Left colon (tissue), 2 donors: ENCODE measurements around the gene SAMD8. TPM values are rescaled to one million over a fixed set of nuclear protein-coding genes. Genes with fewer than 3 reads are reported as not detected.
"Not testable (repeated sequence)": the region's sequence is repeated elsewhere in the genome, so short reads cannot be mapped to it uniquely, and the experiment has no call there.

Experiments
- ATAC-seq: fragments of 200-7000 bp; cut with Tn5 transposase; one replicate; pipeline ENCODE4 v1.9.1; 2020; ENCODE audit warnings: mild to moderate bottlenecking, moderate library complexity
- DNase-seq, 2 donors: peaks; one replicate each; pipeline ENCODE4 v3.0.0-alpha.2; 2020
- intact Hi-C, 2 donors: fragments of 100-400 bp; cut with DNase I in 1 of 2; cut with micrococcal nuclease in 1 of 2; formaldehyde crosslinking; loops; one replicate each; pipeline versions ENCODE4 v1.11.2 to v1.14.0; 2022; cut with DNase I, micrococcal nuclease
- total RNA-seq, 2 donors: library from RNA; stranded (reverse); fragmentation: NEBNext Ultra II Directional; extraction: Animal tissue kit (Norgen Biotek cat#: 25700); gene quantifications; one replicate each; pipeline ENCODE4 v1.2.1, GENCODE V29; 2021
- donor health status: DM: no; HTN: no; CAD: no.
- donor health status: DM: yes; HTN: yes; CAD: no.

The SAMD8 gene
- total RNA-seq, 2 donors from 2014 or later: 12.0 to 20.3 TPM

DNA sequence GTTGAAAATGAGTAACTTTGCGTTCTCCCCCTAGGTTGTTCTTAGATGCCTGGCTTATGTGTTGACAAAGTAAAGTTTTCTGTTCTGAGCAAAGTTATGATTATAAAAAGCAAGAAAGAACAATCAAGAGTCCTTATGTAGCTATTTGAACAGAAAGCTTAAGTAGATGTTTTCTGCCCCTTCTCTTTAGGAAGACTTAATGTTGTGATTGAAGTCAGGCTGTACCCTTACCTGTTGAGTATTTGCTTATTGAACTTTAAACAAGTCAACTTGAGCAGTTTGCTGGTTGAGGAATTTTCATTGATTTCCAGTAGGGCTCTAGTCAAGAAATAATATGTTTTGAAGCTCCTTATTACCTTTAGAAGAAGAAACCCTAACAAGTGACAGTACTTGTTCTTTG lies 65.3 kb downstream of the SAMD8 start:
- intact Hi-C loops: no loop called here
- ATAC-seq (no peak), DNase-seq (no peak)

DNA sequence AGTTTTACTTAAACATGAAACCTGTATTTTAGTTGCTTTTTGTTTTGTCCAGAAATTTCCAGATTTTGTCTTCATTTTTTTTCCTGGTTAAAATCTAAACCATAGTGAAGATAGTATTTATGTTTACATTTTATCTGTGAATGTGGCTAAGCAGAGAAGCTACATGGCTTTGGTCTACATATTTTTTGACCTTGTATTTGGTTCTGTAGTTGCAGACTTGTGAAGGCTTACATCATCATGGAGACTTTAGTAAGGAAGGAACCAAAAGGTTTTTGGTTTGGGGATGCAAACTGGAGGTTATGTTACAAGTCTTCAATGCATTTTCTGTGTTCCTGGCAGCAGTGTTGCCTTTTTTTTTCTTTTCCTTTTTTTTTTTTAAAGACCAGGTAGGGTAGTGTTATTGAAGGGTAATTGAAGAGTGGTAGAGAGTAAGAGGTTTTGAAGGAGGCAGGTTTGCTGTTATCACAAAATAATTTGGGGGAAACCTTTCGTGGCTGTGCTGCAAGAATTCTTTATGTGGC lies 68.3 kb downstream of the SAMD8 start:
- DNase-seq (no peak), ATAC-seq (no peak)
- intact Hi-C loops: loop anchor here in 1 of 2 donors (10.0 kb wide), 1 partner anchor 55 kb away; the partner anchor contains the start of gene COMTD1

DNA sequence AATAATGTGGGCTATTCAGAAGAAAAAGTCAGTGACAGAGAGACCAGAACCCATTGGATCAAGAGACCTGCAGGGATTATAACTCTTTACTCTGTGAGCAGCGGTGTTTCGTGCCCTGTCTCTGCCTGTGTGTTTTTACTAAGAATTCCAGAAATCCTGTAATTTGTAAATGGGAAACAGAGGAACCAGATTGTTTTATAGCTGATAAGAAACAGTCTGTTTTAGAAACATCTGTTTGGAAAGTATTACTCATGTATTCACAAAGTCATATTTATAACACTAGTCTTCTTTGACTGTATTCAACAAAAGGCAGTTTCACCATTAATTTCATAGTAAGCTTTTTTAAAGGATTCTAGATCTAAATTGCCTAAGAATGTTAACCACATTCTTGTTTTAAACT lies 69.1 kb downstream of the SAMD8 start:
- intact Hi-C loops: loop anchor here in 1 of 2 donors (10.0 kb wide), 1 partner anchor 54 kb away; the partner anchor contains the start of gene COMTD1
- ATAC-seq: no peak
- DNase-seq: no peak

DNA sequence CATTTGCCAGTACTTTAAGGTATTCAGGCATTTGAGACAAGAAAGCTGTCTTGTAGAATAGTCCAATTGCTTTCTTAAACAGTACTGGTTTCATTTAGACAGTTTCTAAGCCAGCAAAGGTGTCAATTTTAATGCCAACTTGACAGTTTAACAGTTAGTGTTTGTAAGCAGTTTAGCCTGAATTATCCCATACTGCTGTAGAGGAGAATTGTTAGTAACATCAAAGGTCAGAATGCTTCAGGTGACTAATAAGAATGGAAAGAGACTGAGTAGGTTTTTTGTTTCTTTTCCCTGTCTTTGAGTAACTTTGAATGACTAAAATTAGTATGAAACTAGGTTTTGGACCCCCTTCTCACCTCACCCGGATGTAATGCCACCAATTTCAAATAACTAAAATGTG lies 69.6 kb downstream of the SAMD8 start:
- DNase-seq: no peak
- peak; percentile 70 for ATAC-seq
- intact Hi-C loops: loop anchor here in 1 of 2 donors (10.0 kb wide), 1 partner anchor 54 kb away; the partner anchor contains the start of gene COMTD1

DNA sequence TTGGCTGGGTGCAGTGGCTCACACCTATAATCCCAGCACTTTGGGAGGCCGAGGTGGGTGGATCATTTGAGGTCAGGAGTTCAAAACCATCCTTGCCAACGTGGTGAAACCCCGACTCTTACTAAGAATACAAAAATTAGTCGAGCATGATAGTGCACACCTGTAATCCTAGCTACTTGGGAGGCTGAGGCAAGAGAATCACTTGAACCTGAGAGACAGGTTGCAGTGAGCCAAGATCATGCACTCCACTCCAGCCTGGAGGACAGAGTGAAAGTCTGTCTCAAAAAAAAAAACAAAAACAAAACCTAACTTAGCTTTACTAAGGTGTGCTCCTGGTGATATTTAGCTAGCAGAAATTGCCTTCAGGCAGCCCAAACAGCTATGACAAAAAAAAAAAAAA lies 74.9 kb downstream of the SAMD8 start:
- DNase-seq: no peak
- intact Hi-C loops: loop anchor here in 1 of 2 donors (10.0 kb wide), 1 partner anchor 48 kb away; the partner anchor contains the start of gene COMTD1
- peak; percentile 9 for ATAC-seq

DNA sequence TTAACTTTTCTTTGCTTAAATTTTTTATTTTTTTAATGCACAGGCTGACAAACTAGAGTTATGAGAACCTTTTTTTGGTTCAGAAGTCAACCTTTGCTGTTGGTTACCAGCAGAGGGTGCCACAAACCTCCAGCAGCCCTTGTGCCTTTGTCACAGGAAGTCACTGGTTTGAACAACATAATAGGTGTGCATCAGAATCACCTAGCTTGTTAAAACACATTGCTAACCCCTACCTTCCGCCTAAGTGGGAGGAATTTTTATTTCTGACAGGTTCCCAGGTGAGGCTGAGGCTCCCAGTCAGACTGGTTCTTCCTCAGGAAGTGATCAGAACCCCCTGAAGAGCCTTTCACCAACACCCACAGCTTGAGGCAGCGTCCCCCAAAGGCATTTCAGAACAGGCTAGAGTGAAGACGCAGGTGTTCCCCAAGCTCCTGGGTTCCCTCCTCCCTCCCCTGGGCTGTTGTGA lies 76.5 kb downstream of the SAMD8 start:
- ATAC-seq (peak; percentile 71), DNase-seq (peak; percentile 53 to 66)
- intact Hi-C loops: loop anchor here in 1 of 2 donors (10.0 kb wide), 1 partner anchor 47 kb away; the partner anchor contains the start of gene COMTD1

DNA sequence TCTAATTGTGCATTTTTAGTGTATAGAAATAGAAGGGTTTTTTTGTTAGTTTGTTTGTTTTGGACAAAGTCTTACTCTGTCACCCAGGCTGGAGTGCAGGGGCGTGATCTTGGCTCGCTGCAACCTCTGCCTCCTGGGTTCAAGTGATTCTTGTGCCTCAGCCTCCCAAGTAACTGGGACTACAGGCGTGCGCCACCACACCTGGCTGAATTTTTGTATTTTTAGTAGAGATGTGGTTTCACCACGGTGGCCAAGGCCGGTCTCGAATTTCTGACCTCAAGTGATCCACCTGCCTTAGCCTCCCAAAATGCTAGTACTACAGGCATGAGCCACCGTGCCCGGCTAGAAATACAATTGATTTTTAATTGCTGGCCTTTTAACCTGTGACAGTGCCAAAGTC lies 77.1 kb downstream of the SAMD8 start:
- ATAC-seq, DNase-seq: not testable (repeated sequence)
- intact Hi-C loops: loop anchor here in 1 of 2 donors (10.0 kb wide), 1 partner anchor 46 kb away; the partner anchor contains the start of gene COMTD1

DNA sequence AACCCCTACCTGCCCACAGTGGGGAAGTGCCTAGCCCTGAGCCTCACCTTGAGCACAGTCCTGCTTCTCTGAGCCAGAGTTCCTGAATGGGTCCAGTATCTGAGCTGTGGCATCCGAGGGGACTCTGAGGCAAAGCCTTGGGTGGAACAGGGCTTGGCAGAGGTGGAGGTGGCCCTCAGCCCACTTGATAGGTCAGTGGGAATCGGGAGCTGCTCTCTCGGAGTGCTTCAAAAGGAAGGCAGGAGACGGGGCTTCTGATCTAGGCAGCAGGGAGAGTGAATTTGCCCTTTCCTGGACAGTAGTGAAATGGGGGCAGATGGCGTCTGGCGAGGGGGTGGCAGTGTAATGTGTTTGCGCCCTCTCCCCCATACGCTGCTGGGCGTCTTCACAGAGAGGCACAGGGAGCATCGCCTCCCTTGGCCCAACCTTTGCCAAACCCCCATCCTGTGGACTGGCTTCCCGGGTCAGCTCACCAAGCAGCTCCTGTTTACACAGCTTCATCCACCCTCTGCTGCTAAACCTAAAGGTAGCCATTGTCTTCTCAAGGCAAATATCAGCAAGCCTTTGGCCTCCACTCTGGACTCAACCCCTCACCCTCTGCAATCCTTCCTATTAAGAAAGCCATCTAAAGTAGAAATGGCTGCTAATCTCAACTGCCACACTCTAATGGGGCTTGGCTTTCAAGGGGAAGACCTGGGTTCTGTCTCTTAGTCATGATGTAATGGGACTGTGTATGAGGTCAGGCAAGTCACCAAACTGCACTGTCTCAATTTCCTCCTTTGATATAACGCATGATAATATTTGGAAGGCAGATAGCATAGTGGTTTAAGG lies 78.0 kb downstream of the SAMD8 start:
- DNase-seq (no peak), ATAC-seq (no peak)
- intact Hi-C loops: loop anchor here in 1 of 2 donors (10.0 kb wide), 1 partner anchor 45 kb away; the partner anchor contains the start of gene COMTD1

DNA sequence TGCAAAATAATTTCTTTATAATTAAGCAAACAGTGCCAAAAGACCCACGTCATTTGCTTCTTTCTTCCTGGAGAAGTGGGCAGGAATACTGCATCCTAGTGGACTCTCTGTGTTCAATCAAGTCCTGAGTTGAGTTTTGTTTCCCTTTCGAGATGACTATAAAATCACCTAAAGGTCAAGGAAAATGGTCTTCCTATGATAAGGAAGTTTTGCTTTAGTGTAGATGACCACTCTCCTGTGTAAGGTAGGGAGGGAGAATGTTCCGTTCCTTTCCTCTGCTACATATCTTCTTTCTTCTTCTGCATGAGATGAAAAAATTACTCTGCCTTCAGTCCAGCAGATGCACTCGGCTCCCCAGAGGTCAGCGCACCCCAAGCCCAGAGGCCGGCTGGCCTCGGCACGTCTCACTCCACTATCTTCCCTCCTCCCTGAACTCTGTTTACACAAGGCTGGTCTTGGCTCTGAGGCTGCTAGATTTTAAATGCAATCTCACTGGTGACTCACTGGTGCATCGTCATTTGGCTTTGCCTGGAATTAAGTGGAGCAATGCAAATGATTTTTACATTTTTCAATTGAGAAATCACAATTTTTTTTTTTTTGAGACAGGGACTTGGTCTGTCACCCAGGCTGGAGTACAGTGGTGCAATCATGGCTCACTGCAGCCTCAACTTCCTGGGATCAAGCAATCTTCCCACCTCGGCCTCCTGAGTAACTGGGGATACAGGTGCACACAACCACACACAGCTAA lies 80.5 kb downstream of the SAMD8 start:
- ATAC-seq: peak; percentile 79

DNA sequence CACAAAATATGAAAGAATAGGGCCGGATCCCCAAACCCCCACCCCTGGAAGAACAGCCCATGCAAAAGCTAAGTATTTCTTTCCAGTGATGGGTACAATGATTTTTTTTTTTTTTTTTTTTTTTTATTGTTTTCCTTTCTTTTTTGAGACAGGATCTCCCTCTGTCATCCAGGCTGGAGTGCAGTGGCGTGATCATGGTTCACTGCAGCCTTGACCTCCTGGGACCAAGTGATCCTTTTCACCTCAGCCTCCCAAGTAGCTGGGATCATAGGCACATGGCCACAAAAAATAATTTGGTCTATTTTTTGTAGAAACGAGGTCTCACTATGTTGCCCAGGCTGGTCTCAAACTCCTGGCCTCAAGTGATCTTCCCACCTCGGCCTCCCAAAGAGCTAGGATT lies 83.2 kb downstream of the SAMD8 start:
- DNase-seq, intact Hi-C loops: not testable (repeated sequence)

More for the DNA sequence above, 80.5 kb downstream of the SAMD8 start:
- peak; percentile 39 to 61 for DNase-seq
- intact Hi-C loops: no loop called here

DNA sequence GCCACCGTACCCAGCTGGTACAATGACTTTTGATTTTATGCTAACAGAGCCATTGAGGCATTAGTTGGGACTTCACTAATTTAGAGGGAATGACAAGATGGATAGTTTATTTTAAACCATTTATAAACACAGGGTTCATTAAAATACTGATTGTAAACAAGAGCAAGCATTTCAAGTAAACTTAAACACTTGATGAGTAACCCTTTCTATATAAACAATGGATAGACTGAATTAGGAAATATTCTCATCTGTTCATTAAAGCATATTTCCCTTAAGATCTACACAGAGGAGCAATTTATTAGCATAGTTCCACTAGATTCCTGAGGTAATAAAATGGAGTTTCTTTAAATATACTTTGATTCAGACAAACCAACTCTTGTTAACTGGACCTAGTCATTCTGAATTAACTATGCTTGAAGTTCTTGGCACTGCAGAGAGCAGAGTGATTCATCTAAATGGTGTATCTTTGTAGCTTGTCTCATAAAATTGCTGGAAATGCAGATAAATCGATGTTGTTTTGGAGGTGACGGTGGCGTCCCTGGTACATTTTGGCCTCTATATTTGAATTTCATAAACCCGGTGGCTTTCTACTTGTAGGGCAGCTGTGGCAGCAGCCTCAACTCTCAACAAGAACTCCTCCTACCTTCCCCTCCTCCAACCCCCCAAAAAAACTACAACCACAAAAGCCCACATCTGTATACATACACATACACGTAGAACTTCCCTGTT lies 83.7 kb downstream of the SAMD8 start:
- ATAC-seq (no peak), DNase-seq (no peak)
- intact Hi-C loops: no loop called here

More for the DNA sequence above, 83.2 kb downstream of the SAMD8 start:
- ATAC-seq: not testable (repeated sequence)

DNA sequence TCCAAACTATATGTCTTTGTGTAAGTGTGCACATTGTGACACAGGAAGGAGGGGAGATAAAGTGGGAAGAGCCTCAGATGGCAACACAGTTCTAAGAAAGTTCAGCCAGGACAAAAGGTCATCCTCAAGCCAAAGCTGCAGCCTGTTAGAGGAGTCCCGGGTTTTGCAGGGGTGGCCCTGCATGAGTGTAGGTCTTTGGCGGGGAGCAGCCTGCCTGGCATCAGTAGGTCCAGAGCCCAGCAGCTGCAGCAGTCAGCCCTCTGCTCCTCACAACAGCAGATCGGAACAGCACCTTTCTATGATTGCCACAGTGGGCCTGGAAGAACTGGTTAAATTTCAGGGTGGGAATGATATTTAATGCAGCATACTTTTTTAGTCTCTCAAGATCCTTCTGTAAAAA lies 85.6 kb downstream of the SAMD8 start:
- ATAC-seq (no peak), DNase-seq (no peak)
- intact Hi-C loops: no loop called here

DNA sequence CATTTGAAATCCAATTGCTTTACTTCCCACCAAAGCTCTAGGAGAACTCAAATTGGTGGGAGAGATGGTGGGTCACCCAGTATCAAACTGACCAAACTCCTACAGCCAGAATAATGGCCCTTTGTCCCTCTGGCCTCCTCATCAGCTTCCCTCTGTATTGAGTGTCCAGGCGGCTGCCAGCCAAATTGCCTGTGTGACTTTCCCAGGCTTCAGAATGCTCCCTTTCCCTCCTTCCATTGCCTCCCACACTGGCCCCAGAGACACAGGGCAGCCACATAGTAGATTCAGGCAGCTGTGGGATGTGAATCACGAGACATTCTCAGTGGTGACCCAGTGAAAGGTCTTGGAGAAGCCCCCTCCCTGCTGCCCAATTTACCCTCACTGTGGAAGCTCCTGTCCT lies 86.5 kb downstream of the SAMD8 start:
- intact Hi-C loops: no loop called here
- DNase-seq (no peak), ATAC-seq (no peak)

DNA sequence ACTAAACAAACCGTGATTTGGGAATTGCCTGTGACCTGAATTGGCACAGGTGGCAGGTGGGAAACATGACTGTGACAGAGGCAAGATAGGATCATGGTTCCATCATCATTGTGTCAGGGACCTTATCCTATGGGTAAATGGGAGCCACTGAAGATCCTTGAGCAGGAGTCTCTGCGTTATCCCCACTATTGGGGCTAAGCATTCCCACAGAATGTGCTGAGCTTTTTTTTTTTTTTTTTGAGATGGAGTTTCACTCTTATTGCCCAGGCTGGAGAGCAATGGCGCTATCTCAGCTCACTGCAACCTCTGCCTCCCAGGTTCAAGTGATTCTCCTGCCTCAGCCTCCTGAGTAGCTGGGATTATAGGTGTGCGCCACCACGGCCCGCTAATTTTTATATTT lies 88.5 kb downstream of the SAMD8 start:
- intact Hi-C loops, ATAC-seq: not testable (repeated sequence)
- peak in 1 of 2 donors; percentile 1 for DNase-seq

DNA sequence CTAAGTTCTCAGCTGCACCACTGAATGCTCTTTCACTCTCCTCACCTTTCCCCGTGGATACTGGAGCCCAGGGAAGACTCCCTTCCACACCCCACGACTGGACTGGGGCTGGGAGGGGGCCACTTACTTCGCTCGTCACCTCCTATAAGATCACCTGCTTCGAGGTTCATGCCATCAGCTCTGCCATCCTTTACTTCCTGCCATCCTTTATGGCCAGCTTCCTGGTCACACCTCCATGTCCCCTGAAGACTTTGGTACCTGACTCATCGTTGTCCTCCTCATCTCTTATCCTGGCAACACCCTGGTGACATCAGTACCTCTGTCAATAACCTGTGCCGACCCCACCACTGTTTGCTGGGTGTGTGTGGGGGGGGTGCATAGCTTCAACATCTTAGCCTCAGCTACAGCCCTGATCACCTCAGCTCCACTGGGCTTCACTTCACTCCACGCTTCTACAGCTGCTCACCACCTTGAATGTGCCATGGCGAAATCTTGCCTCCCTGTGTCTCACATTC lies 90.4 kb downstream of the SAMD8 start:
- intact Hi-C loops: no loop called here
- DNase-seq: peak; percentile 39 to 69
- ATAC-seq: peak; percentile 88

DNA sequence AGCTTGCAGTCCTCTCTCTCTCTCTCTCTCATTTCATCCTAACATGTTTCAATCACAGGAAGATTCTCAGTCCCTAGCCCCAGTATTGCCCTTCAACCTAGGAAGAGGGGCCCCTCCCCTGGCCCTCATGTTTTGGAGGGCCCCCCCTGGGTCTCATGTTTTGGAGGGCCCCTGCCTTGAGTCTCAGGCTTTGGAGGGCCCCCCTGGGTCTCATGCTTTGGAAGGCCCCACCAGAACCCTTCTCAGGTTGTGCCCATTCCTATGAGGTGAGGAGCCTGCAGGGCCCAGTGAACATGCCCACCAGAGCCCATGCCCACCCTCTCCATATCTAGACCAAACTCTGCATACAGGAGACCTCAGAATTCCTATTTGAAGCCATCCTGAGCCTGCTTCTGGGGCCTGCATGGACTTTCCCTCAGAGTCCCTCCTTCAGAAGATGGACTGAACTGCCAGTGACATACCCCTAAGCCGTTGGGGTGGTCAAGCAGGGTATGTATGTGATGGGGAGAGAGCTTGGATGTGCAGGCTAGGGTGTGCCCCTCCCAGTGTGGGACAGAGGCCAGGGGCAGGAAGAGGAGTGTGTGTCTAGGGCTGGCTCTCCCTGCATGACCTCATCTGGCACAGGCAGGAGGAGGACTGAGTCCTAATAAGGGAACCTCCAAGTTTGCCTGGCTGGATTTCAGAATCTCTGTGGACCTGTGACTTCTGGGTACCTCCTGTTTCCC lies 91.0 kb downstream of the SAMD8 start:
- DNase-seq (peak; percentile 52 to 77), ATAC-seq (peak; percentile 82)
- intact Hi-C loops: no loop called here

DNA sequence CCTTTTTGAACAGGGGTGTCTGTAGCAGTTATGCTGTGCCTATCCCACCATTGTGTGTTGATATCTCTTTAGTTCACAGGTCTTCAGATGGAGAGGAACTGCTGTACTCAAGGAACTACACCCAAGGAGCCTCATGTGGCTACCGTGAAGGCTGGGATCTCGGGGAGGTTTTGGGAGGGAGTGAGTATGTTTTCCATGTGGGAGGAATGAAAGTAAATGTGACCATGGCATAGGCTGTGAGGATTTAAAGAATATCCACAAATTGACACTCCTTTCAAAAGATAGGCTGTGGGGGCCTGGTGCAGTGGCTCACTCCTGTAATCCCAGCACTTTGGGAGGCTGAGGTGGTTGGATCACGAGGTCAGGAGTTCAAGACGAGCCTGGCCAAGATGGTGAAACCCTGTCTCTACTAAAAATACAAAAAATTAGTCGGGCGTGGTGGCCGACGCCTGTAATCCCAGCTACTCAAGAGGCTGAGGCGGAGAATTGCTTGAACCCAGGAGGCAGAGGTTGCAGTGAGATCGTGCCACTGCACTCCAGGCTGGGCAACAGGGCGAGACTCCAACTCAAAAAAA lies 91.7 kb downstream of the SAMD8 start:
- intact Hi-C loops: not testable (repeated sequence)
- DNase-seq (peak in 1 of 2 donors; percentile 13), ATAC-seq (peak; percentile 4)
